Mesothelial cell of epicardium (in vitro differentiated cells): ENCODE data around the gene DCXR. TPM values are rescaled to one million over a fixed set of nuclear protein-coding genes. Genes with fewer than 3 reads are reported as not detected.

ENCODE experiments used
- DNase-seq, 2 experiments: peaks; one replicate each; pipeline ENCODE4 v3.0.0; 2021; ENCODE audit warnings: low spot score in 2 of 2; ENCODE audit not compliant: unreplicated experiment in 2 of 2
- H3K27ac Mint-ChIP-seq: 2 replicates; pipeline ENCODE4 v1.8.0; 2021; ENCODE audit warnings: mixed read lengths
- H3K27me3 Mint-ChIP-seq: 2 replicates; pipeline ENCODE4 v1.8.0; 2021; ENCODE audit warnings: low read depth, mixed read lengths
- H3K36me3 Mint-ChIP-seq: 2 replicates; pipeline ENCODE4 v1.8.0; 2021; ENCODE audit warnings: mixed read lengths
- H3K4me1 Mint-ChIP-seq: 2 replicates; pipeline ENCODE4 v1.8.0; 2021; ENCODE audit warnings: mixed read lengths
- H3K4me3 Mint-ChIP-seq: 2 replicates; pipeline ENCODE4 v1.8.0; 2021; ENCODE audit warnings: mild to moderate bottlenecking, moderate library complexity, mixed read lengths
- H3K9me3 Mint-ChIP-seq: 2 replicates; pipeline ENCODE4 v1.8.0; 2021; ENCODE audit warnings: mixed read lengths
- CTCF ChIP-seq: fragments of 200-600 bp; sonication (generic); IDR thresholded peaks from one replicate; pipeline ENCODE4 v1.5.0; 2021; ENCODE audit warnings: antibody characterized with exemption; ENCODE audit not compliant: unreplicated experiment
- total RNA-seq: library from RNA; stranded (reverse); gene quantifications from 3 replicates; pipeline ENCODE4 v1.2.1, GENCODE V29; 2021

DCXR gene
- total RNA-seq, 1 donor from 2014 or later, result 77.6 TPM

DNA sequence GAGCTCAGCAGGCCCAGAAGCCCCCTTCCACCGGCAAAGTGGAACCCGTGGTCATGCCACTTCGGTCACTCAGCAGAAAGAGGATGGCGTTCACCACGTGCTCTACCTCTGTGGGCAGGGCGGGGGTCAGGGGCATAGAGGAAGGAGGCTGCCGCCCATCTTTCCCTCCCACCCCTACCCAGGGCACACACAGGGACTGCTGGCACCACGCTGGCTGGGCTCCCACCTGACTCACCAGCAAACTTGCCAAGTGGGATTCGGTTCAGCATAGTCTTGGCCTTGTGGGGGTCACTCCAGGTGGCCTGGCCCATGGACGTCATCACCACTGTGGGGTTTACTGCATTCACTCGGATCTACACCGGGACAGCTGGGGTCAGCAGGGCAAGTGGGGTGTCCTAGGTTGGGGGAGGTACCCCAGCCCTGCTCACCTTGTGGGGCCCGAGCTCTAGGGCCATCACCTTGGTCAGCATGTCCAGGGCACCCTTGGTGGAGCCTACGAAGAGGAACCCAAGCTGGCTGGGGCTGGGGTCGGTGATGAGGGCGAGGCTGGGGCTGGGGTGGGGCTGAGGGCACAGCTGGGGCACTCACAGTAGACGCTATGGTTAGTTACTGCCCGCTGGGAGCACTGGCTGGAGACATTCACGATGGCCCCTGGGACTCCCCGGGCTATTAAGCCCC lies 1.4 kb downstream of the DCXR start:
- Mint-ChIP-seq H3K4me1 (peaks cover 22% of the 10 kb centered on the region), H3K27ac (no peak overlapping the region), H3K36me3 (peaks cover 5% of the 10 kb centered on the region), H3K4me3 (peak overlapping the region; percentile 70), H3K27me3 (no peaks in the 10 kb centered on the region), H3K9me3 (no peaks in the 10 kb centered on the region)
- no peak for TF ChIP-seq CTCF
- no peak for DNase-seq

GRCh38 chr17:82035488-82035887 lies 2.0 kb downstream of the DCXR start:
- Mint-ChIP-seq H3K27me3 (no peaks in the 10 kb centered on the region), H3K36me3 (peaks cover 5% of the 10 kb centered on the region), H3K4me3 (peak overlapping the region; percentile 49), H3K27ac (no peak overlapping the region), H3K4me1 (peaks cover 23% of the 10 kb centered on the region), H3K9me3 (no peaks in the 10 kb centered on the region)
- no peak for DNase-seq
- no peak for TF ChIP-seq CTCF

DNA sequence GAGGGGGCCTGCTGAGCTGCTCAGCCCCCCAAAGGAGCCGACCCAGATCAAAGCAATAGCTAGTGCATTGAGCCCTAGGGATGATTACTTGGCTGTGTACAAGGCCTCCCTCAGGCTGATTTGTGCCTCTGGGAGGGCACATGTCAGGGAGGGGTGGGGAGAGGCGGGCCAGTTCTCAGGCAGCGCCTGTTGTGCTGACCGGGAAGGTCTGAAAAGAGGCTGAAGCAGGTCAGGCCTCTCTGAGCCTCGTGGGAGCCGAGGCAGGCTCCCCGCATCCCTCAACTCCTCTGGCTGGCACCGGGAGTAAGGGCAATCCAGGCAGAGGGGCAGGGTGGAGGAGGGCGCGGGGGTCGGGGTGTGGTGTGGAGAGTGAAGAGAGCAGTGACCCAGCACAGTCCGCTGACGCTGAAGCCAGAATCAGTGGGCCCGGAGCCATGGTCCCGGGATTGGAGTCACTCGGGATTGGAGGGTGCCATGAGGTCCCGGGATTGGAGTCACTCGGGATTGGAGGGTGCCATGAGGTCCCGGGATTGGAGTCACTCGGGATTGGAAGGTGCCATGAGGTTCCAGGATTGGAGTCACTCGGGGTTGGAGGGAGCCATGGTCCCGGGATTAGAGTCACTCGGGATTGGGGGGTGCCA lies 3.0 kb downstream of the DCXR start:
- Mint-ChIP-seq H3K27ac (no peak overlapping the region), H3K9me3 (no peaks in the 10 kb centered on the region), H3K27me3 (no peaks in the 10 kb centered on the region), H3K4me1 (peaks cover 27% of the 10 kb centered on the region), H3K4me3 (peak overlapping the region; percentile 26), H3K36me3 (peaks cover 5% of the 10 kb centered on the region)
- no peak for TF ChIP-seq CTCF
- DNase-seq, result no peak

GRCh38 chr17:82033359-82034085 lies 4.0 kb downstream of the DCXR start:
- Mint-ChIP-seq H3K4me3 (peak overlapping the region; percentile 66), H3K27ac (no peak overlapping the region), H3K9me3 (no peaks in the 10 kb centered on the region), H3K27me3 (no peaks in the 10 kb centered on the region), H3K36me3 (peaks cover 5% of the 10 kb centered on the region), H3K4me1 (peaks cover 21% of the 10 kb centered on the region)
- DNase-seq, result no peak
- TF ChIP-seq CTCF, result no peak

GRCh38 chr17:82031885-82032627 lies 5.4 kb downstream of the DCXR start:
- no peak for TF ChIP-seq CTCF
- no peak for DNase-seq
- no peaks in the 10 kb centered on the region for H3K9me3 Mint-ChIP-seq
- peaks cover 7% of the 10 kb centered on the region for H3K36me3 Mint-ChIP-seq
- H3K27me3 Mint-ChIP-seq, result no peaks in the 10 kb centered on the region
- peak overlapping the region; percentile 66 for H3K4me3 Mint-ChIP-seq
- no peak overlapping the region for H3K27ac Mint-ChIP-seq
- H3K4me1 Mint-ChIP-seq, result peaks cover 16% of the 10 kb centered on the region
